Endothelial cell of umbilical vein (primary cell): Measurements from ENCODE around the gene ATP11B. TPM values are rescaled to one million over a fixed set of nuclear protein-coding genes. Genes with fewer than 3 reads are reported as not detected.

Experiments used
- BruUV-seq: library from RNA; stranded (reverse); fragments of 400-500 nt; replicated peaks from 2 replicates; lab custom pipeline; 2021; lab: Mats Ljungman, UMichigan
- CTCF ChIA-PET: fragments of 300-600, 350-600 bp; sonication (Branson Sonifier 250); formaldehyde crosslinking; loops from one replicate; lab custom pipeline; 2021; ENCODE audit warnings: antibody characterized with exemption, inconsistent platforms; lab: Charles Lee
- POLR2A ChIA-PET: fragments of 300-600, 350-600 bp; sonication (Branson Sonifier 250); formaldehyde crosslinking; loops from one replicate; lab custom pipeline; 2021; ENCODE audit warnings: antibody characterized with exemption, inconsistent platforms; lab: Charles Lee
- DNase-seq: peaks from one replicate; pipeline ENCODE4 v3.0.0-alpha.2; 2011; ENCODE audit warnings: low read depth, low spot score
- FAIRE-seq: peaks from 2 replicates; lab custom pipeline; 2011; peaks lifted over from hg19 to GRCh38; lab: Jason Lieb, UNC
- H2AFZ ChIP-seq: 2 replicates; pipeline ENCODE4 v1.6.0; 2012; ENCODE audit warnings: low read depth, low read length, control low read depth, inconsistent platforms
- H3K27ac ChIP-seq: 2 replicates; pipeline ENCODE4 v1.5.1; 2011; ENCODE audit warnings: low read depth, mild to moderate bottlenecking, control low read depth, low read length, moderate library complexity; ENCODE audit not compliant: insufficient read depth
- H3K27me3 ChIP-seq, 2 experiments: 2 replicates each; pipeline versions ENCODE4 v1.6.0 to v1.6.1; 2011; ENCODE audit warnings: low read length in 2 of 2, mixed read lengths in 1 of 2; ENCODE audit not compliant: control insufficient read depth in 2 of 2, insufficient read depth in 2 of 2
- H3K36me3 ChIP-seq, 2 experiments: 2 replicates in 1 of 2; 3 replicates in 1 of 2; pipeline ENCODE4 v1.5.1; 2011; ENCODE audit warnings: low read length in 2 of 2, mild to moderate bottlenecking in 1 of 2, moderate library complexity in 1 of 2; ENCODE audit not compliant: control insufficient read depth in 2 of 2, insufficient read depth in 2 of 2; ENCODE audit errors: extremely low read depth in 1 of 2
- H3K4me1 ChIP-seq: 3 replicates; pipeline ENCODE4 v1.5.1; 2011; ENCODE audit warnings: mild to moderate bottlenecking, low read length; ENCODE audit not compliant: control insufficient read depth, insufficient read depth; ENCODE audit errors: extremely low read depth
- H3K4me2 ChIP-seq: 2 replicates; pipeline ENCODE4 v1.6.1; 2011; ENCODE audit warnings: low read length, control low read depth, mixed read lengths; ENCODE audit not compliant: insufficient read depth
- H3K4me3 ChIP-seq, 3 experiments: fragments of 200-600 bp in 1 of 3; sonication (generic), shearing (Covaris generic) in 1 of 3; replicated peaks in 1 of 3; 2 replicates each; pipeline ENCODE4 v1.5.1; 2011 to 2016; ENCODE audit warnings: control low read depth in 3 of 3, low read length in 3 of 3, mild to moderate bottlenecking in 2 of 3, inconsistent platforms in 1 of 3, low read depth in 1 of 3, moderate library complexity in 1 of 3; ENCODE audit not compliant: insufficient read depth in 1 of 3
- H3K79me2 ChIP-seq: 2 replicates; pipeline ENCODE4 v1.6.0; 2012; ENCODE audit warnings: low read length, inconsistent platforms; ENCODE audit not compliant: control insufficient read depth, insufficient read depth
- H3K9ac ChIP-seq: replicated peaks from 2 replicates; pipeline ENCODE3; 2011; ENCODE audit warnings: low read length, control low read depth; ENCODE audit not compliant: insufficient read depth; ENCODE audit errors: extremely low read depth
- H3K9me1 ChIP-seq: replicated peaks from 3 replicates; pipeline ENCODE4 v1.6.0; 2011; ENCODE audit warnings: mild to moderate bottlenecking, low read length; ENCODE audit not compliant: control insufficient read depth, insufficient read depth; ENCODE audit errors: extremely low read depth
- H3K9me3 ChIP-seq: replicated peaks from 2 replicates; pipeline ENCODE4 v1.5.1; 2012; ENCODE audit warnings: low read length, inconsistent platforms; ENCODE audit not compliant: control insufficient read depth, insufficient read depth
- H4K20me1 ChIP-seq: replicated peaks from 2 replicates; pipeline ENCODE3; 2011; ENCODE audit warnings: mild to moderate bottlenecking, low read length; ENCODE audit not compliant: control insufficient read depth, insufficient read depth; ENCODE audit errors: extremely low read depth
- CTCF ChIP-seq, 2 donors: IDR thresholded peaks; 1 replicate in 1 of 2; 2 replicates in 1 of 2; pipeline ENCODE4 v1.5.1; 2011; ENCODE audit warnings: low read length in 2 of 2, mild to moderate bottlenecking in 2 of 2, moderate library complexity in 2 of 2, control low read depth in 1 of 2, inconsistent platforms in 1 of 2, low read depth in 1 of 2; ENCODE audit not compliant: insufficient read depth in 1 of 2; ENCODE audit errors: extremely low read depth in 1 of 2
- EZH2 ChIP-seq: IDR thresholded peaks from 2 replicates; pipeline ENCODE4 v1.6.1; 2012; ENCODE audit warnings: borderline replicate concordance, low read depth, mild to moderate bottlenecking, moderate library complexity, low read length, inconsistent platforms; ENCODE audit not compliant: severe bottlenecking
- FOS ChIP-seq: IDR thresholded peaks from 2 replicates; pipeline ENCODE4 v1.6.1; 2011; ENCODE audit warnings: mild to moderate bottlenecking, low read length, moderate library complexity, borderline replicate concordance; ENCODE audit not compliant: insufficient read depth
- GATA2 ChIP-seq: IDR thresholded peaks from 2 replicates; pipeline ENCODE4 v1.7.0; 2011; ENCODE audit warnings: low read depth, mild to moderate bottlenecking, moderate library complexity, mixed read lengths, low read length; ENCODE audit not compliant: insufficient read length, insufficient read depth
- JUN ChIP-seq: IDR thresholded peaks from 2 replicates; pipeline ENCODE4 v1.6.1; 2011; ENCODE audit warnings: borderline replicate concordance, low read depth; ENCODE audit not compliant: insufficient read length, insufficient read depth
- MAX ChIP-seq: IDR thresholded peaks from 2 replicates; pipeline ENCODE4 v1.6.1; 2011; ENCODE audit not compliant: insufficient read depth, insufficient read length
- MYC ChIP-seq: IDR thresholded peaks from one replicate; pipeline ENCODE4 v1.6.1; 2011; ENCODE audit warnings: mild to moderate bottlenecking, low read depth, low read length
- POLR2A ChIP-seq: IDR thresholded peaks from 2 replicates; pipeline ENCODE4 v1.6.1; 2012; ENCODE audit warnings: low read depth, mild to moderate bottlenecking, control low read depth, low read length
- POLR2AphosphoS5 ChIP-seq: IDR thresholded peaks from 2 replicates; pipeline ENCODE4 v1.6.1; 2012; ENCODE audit warnings: low read depth, mild to moderate bottlenecking, control low read depth, low read length, moderate library complexity; ENCODE audit not compliant: insufficient read depth
- dilution Hi-C: fragments of 300-500 bp; cut with MboI; formaldehyde crosslinking; loops from one replicate; pipeline ENCODE4 v1.15.0; 2019; ENCODE audit warnings: low sequenced_read_pairs; ENCODE audit not compliant: extremely low pct_ligation_motif_present
- intact Hi-C: fragments of 100-400 bp; cut with micrococcal nuclease; formaldehyde crosslinking; loops from one replicate; pipeline ENCODE4 v1.10.0; 2022
- polyA plus RNA-seq, 4 experiments: library from polyadenylated mRNA; depleted of rRNA in 3 of 4; stranded (reverse) in 3 of 4; unstranded in 1 of 4; fragments of >200 nt; gene quantifications; 2 replicates each; pipeline versions ENCODE4 v1.2.1 to v1.2.3, GENCODE V29; 2011 to 2012; ENCODE audit warnings: missing spikeins in 1 of 4
- total RNA-seq: library from RNA; stranded (reverse); gene quantifications from 2 replicates; pipeline ENCODE4 v1.2.3, GENCODE V29; 2021

ATP11B gene
- total and polyA plus RNA-seq, 2 donors (not counting 3 experiments of a cell fraction or from before 2014, with no cell fraction given) = 10.1 to 49.3 TPM

- dilution Hi-C loops (no loop called here), intact Hi-C loops (no loop called here)
- ChIA-PET CTCF (interaction anchor here (0.6 to 2.4 kb wide), 6 partner anchors 8 to 475 kb away, joined by 3 to 9 read pairs (median 4); no protein-coding TSS in a partner anchor), POLR2A (no interaction called here)
- BruUV-seq = no TSS peak
- DNase-seq (no peak), FAIRE-seq (no peak)
- H3K27me3 ChIP-seq = no peaks in the 10 kb centered on the region
- TF ChIP-seq MAX (no peak), POLR2A (no peak), CTCF (IDR thresholded peaks at IDR 0.05; ENCODE audit: extremely low read depth in 1 of 2, insufficient read depth in 1 of 2, low read depth in 1 of 2, low read length in 2 of 2) (no peak), JUN (no peak), EZH2 (no peak), POLR2AphosphoS5 (no peak), FOS (no peak), MYC (no peak), GATA2 (no peak)
- H3K9me3 ChIP-seq = no peaks in the 10 kb centered on the region
- no peak overlapping the region for H3K4me2 ChIP-seq
- no peak overlapping the region for H3K4me3 ChIP-seq
- peaks cover 0 to 2% of the 10 kb centered on the region in 2 experiments for H3K36me3 ChIP-seq
- no peak overlapping the region for H3K27ac ChIP-seq
- H3K9ac ChIP-seq = no peak overlapping the region
- H3K4me1 ChIP-seq = no peaks in the 10 kb centered on the region
- H3K79me2 ChIP-seq = no peaks in the 10 kb centered on the region
- H3K9me1 ChIP-seq = no peaks in the 10 kb centered on the region
- no peaks in the 10 kb centered on the region for H4K20me1 ChIP-seq
- H2AFZ ChIP-seq = no peak overlapping the region
Measured at GRCh38 chr3:182910936-182911781, 117.9 kb downstream of the ATP11B start.
